SH-SY5Y (cell line): Measurements from ENCODE around the gene PATL1.

Source experiments
- GATA2 ChIP-seq: IDR thresholded peaks from 2 replicates; pipeline ENCODE4 v1.6.1; 2011; ENCODE audit warnings: mild to moderate bottlenecking, low read depth, low read length
- GATA3 ChIP-seq: IDR thresholded peaks from 2 replicates; pipeline ENCODE4 v1.6.1; 2011; ENCODE audit warnings: low read depth, mild to moderate bottlenecking, low read length, moderate library complexity

DNA sequence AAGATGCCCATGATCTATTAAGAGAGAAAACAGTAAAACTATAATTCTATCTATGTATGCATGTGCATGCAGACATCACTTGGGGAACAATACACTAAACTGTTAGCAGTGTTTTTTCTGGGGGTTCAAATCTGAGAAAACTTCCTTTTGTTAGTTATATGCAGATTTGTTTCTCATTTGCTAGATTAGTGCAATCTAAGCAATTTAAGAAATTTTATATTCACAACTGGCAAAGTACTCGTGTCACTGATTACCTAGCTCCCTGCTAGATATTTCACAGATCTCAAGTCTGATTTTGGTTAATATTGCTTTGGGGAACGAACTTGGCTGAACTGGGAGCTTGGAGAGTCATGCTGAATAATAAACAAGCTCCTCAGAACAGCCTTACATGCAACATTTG is 38.3 kb downstream of the PATL1 start:
- TF ChIP-seq GATA2, result no peak
- TF ChIP-seq GATA3, result no peak
